Fibroblast of lung (primary cell): Measurements from ENCODE around the gene CARD14. TPM values are rescaled to one million over a fixed set of nuclear protein-coding genes. Genes with fewer than 3 reads are reported as not detected.

Experiments used
- DNase-seq, 2 donors: peaks; one replicate each; pipeline versions ENCODE4 v3.0.0 to v3.0.0-alpha.2; 2010; ENCODE audit warnings: low read depth in 2 of 2
- H2AFZ ChIP-seq: 2 replicates; pipeline ENCODE4 v1.5.1; 2012; ENCODE audit warnings: low read length, control low read depth, inconsistent platforms
- H3K27ac ChIP-seq: 2 replicates; pipeline ENCODE4 v1.5.1; 2011; ENCODE audit warnings: low read length, control low read depth; ENCODE audit not compliant: insufficient read depth
- H3K27me3 ChIP-seq: 2 replicates; pipeline ENCODE4 v1.5.1; 2011; ENCODE audit warnings: mild to moderate bottlenecking, low read length; ENCODE audit not compliant: control insufficient read depth, insufficient read depth
- H3K36me3 ChIP-seq: 2 replicates; pipeline ENCODE4 v1.5.1; 2011; ENCODE audit warnings: low read length; ENCODE audit not compliant: control insufficient read depth, insufficient read depth
- H3K4me1 ChIP-seq: 2 replicates; pipeline ENCODE4 v1.5.1; 2011; ENCODE audit warnings: low read length; ENCODE audit not compliant: control insufficient read depth, insufficient read depth; ENCODE audit errors: extremely low read depth
- H3K4me2 ChIP-seq: 2 replicates; pipeline ENCODE4 v1.5.1; 2011; ENCODE audit warnings: low read length, control low read depth; ENCODE audit not compliant: insufficient read depth; ENCODE audit errors: extremely low read depth
- H3K4me3 ChIP-seq, 4 experiments: fragments of 200-600 bp in 1 of 4; sonication (generic) in 1 of 4; replicated peaks in 1 of 4; 2 replicates each; pipeline ENCODE4 v1.5.1; 2011 to 2016; ENCODE audit warnings: low read length in 4 of 4, low read depth in 3 of 4, mild to moderate bottlenecking in 3 of 4, control low read depth in 2 of 4, inconsistent platforms in 1 of 4, mixed read lengths in 1 of 4; ENCODE audit not compliant: insufficient read depth in 1 of 4; ENCODE audit errors: control extremely low read depth in 1 of 4
- H3K79me2 ChIP-seq: 2 replicates; pipeline ENCODE4 v1.5.1; 2012; ENCODE audit warnings: mild to moderate bottlenecking, low read length, inconsistent platforms; ENCODE audit not compliant: control insufficient read depth, insufficient read depth
- H3K9ac ChIP-seq: 2 replicates; pipeline ENCODE4 v1.5.1; 2011; ENCODE audit warnings: mild to moderate bottlenecking, low read length, control low read depth; ENCODE audit not compliant: insufficient read depth
- H3K9me3 ChIP-seq: 2 replicates; pipeline ENCODE4 v1.5.1; 2012; ENCODE audit warnings: low read depth, low read length; ENCODE audit not compliant: control insufficient read depth, insufficient read depth
- H4K20me1 ChIP-seq: 2 replicates; pipeline ENCODE4 v1.5.1; 2011; ENCODE audit warnings: low read length; ENCODE audit not compliant: control insufficient read depth, insufficient read depth; ENCODE audit errors: extremely low read depth
- EZH2 ChIP-seq: IDR thresholded peaks from 2 replicates; pipeline ENCODE4 v1.5.1; 2012; ENCODE audit warnings: low read length, control low read depth, mild to moderate bottlenecking; ENCODE audit errors: missing control alignments
- polyA plus RNA-seq, 2 donors: library from polyadenylated mRNA; depleted of rRNA in 1 of 2; stranded (reverse) in 1 of 2; unstranded in 1 of 2; fragments of >200 nt; gene quantifications; 2 replicates each; pipeline ENCODE4 v1.2.1, GENCODE V29; 2011 to 2012; ENCODE audit warnings: missing spikeins in 1 of 2
- total RNA-seq: library from RNA; depleted of rRNA; stranded (reverse); fragments of >200 nt; gene quantifications from 2 replicates; pipeline ENCODE4 v1.2.1, GENCODE V29; 2014
- TF ChIP-seq, protein P1 (sequence below), 2 donors: IDR thresholded peaks in 1 of 2; conservative IDR thresholded peaks in 1 of 2; 1 replicate in 1 of 2; 2 replicates in 1 of 2; pipeline ENCODE4 v1.5.1; 2011 to 2012; ENCODE audit warnings: low read length in 2 of 2, control low read depth in 1 of 2, inconsistent platforms in 1 of 2, low read depth in 1 of 2, mild to moderate bottlenecking in 1 of 2

Gene CARD14
- total and polyA plus RNA-seq, 2 donors (not counting 1 experiment from before 2014, with no cell fraction given) = 0.17 TPM; not detected in 1

DNA sequence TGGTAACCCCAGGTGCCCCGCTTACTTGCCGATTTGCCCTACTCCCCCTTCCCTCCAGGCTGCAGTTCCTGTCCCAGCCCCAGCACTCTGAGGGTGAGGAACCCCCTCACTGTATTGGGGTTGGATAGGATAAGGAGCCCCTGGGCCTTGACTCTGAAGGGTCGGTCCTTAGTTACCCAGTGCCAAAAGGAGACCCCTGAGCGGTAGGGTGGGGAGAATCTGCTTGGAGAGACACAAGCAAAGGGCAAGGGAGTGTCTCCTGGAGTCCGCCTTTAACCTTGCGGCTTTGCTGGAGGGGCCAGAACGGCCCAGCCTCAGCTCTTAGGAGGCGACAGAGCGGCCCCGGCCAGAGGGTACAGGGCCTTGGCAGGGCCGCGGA lies 13.0 kb downstream of the CARD14 start:
- Histone ChIP-seq H3K79me2 (no peaks in the 10 kb centered on the region), H4K20me1 (no peaks in the 10 kb centered on the region), H3K9ac (no peak overlapping the region), H3K9me3 (no peaks in the 10 kb centered on the region), H3K36me3 (no peaks in the 10 kb centered on the region), H3K4me1 (no peaks in the 10 kb centered on the region), H2AFZ (no peak overlapping the region), H3K27ac (no peak overlapping the region), H3K4me2 (no peak overlapping the region), H3K4me3 (no peak overlapping the region), H3K27me3 (no peaks in the 10 kb centered on the region)
- TF ChIP-seq, protein P1, sequence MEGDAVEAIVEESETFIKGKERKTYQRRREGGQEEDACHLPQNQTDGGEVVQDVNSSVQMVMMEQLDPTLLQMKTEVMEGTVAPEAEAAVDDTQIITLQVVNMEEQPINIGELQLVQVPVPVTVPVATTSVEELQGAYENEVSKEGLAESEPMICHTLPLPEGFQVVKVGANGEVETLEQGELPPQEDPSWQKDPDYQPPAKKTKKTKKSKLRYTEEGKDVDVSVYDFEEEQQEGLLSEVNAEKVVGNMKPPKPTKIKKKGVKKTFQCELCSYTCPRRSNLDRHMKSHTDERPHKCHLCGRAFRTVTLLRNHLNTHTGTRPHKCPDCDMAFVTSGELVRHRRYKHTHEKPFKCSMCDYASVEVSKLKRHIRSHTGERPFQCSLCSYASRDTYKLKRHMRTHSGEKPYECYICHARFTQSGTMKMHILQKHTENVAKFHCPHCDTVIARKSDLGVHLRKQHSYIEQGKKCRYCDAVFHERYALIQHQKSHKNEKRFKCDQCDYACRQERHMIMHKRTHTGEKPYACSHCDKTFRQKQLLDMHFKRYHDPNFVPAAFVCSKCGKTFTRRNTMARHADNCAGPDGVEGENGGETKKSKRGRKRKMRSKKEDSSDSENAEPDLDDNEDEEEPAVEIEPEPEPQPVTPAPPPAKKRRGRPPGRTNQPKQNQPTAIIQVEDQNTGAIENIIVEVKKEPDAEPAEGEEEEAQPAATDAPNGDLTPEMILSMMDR (conservative IDR thresholded peaks at IDR 0.05 in 1 of 2, IDR thresholded peaks at IDR 0.05 in 1 of 2; ENCODE audit: low read depth in 1 of 2, low read length in 2 of 2) = no peak
- TF ChIP-seq EZH2 = no peak
- no peak for DNase-seq

DNA sequence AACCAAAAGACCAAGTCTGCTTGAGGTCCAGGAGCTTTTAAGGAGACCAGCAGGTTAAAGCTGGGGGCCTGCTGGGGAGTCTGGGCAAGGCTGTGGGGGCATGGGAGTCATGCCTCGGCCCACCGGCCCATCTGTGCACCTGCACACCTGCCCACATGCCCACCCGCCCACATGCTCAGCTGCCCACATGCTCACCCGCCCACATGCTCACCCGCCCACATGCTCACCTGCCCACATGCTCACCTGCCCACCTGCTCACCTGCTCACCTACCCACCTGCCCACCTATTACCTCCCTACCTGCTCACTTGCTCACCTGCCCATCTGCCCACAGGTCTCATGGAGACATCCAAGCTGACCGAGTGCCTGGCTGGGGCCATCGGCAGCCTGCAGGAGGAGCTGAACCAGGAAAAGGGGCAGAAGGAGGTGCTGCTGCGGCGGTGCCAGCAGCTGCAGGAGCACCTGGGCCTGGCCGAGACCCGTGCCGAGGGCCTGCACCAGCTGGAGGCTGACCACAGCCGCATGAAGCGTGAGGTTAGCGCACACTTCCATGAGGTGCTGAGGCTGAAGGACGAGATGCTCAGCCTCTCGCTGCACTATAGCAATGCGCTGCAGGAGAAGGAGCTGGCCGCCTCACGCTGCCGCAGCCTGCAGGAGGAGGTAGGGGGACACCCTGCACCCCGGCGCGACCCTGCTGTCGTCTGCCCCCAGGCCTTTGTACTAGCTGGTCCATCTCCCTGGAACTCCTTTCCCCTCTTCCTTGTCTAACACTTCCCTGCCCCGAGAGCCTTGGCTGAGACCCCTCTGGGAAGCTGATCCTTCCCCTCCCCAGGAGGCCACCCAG lies 14.0 kb downstream of the CARD14 start:
- H3K27ac ChIP-seq = no peak overlapping the region
- no peak overlapping the region for H2AFZ ChIP-seq
- no peaks in the 10 kb centered on the region for H3K36me3 ChIP-seq
- H3K9me3 ChIP-seq = no peaks in the 10 kb centered on the region
- H3K9ac ChIP-seq = no peak overlapping the region
- H3K4me1 ChIP-seq = no peaks in the 10 kb centered on the region
- H3K79me2 ChIP-seq = no peaks in the 10 kb centered on the region
- H3K4me3 ChIP-seq = no peak overlapping the region
- H4K20me1 ChIP-seq = no peaks in the 10 kb centered on the region
- no peaks in the 10 kb centered on the region for H3K27me3 ChIP-seq
- H3K4me2 ChIP-seq = no peak overlapping the region
- TF ChIP-seq EZH2 = no peak
- TF ChIP-seq, protein P1 (conservative IDR thresholded peaks at IDR 0.05 in 1 of 2, IDR thresholded peaks at IDR 0.05 in 1 of 2; ENCODE audit: low read depth in 1 of 2, low read length in 2 of 2) = no peak
- no peak for DNase-seq

DNA sequence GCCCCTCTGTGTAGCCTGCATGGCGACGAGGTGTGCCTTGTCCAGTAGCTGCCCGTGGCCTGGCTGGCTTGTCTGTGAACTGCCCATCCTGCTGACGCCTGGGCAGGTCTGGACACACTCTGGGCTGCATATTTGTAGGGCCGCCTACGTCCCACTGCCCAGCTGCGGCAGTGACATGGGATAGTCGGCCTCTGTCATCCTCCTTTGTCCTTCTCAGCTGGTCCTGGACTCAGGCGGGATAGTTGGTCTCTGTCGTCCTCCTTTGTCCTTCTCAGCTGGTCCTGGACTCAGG lies 14.5 kb downstream of the CARD14 start:
- TF ChIP-seq, protein P1 (conservative IDR thresholded peaks at IDR 0.05 in 1 of 2, IDR thresholded peaks at IDR 0.05 in 1 of 2; ENCODE audit: low read depth in 1 of 2, low read length in 2 of 2) = no peak
- TF ChIP-seq EZH2 = no peak
- no peak for DNase-seq
- Histone ChIP-seq H3K4me1 (no peaks in the 10 kb centered on the region), H3K4me2 (no peak overlapping the region), H3K4me3 (no peak overlapping the region), H3K79me2 (no peaks in the 10 kb centered on the region), H3K27me3 (no peaks in the 10 kb centered on the region), H3K27ac (no peak overlapping the region), H4K20me1 (no peaks in the 10 kb centered on the region), H3K9ac (no peak overlapping the region), H3K9me3 (no peaks in the 10 kb centered on the region), H2AFZ (no peak overlapping the region), H3K36me3 (no peaks in the 10 kb centered on the region)
